Coronary artery (tissue), 2 donors: ENCODE results near the gene IRF7.
"Not testable (repeated sequence)": the region's sequence is repeated elsewhere in the genome, so short reads cannot be mapped to it uniquely, and the experiment has no call there.

ENCODE experiments used
- DNase-seq: peaks from one replicate; pipeline ENCODE4 v3.0.0-alpha.2; 2017; ENCODE audit warnings: low spot score
- H3K27ac ChIP-seq, 2 donors: fragments of 200-600 bp; sonication (generic); one replicate each; pipeline ENCODE4 v1.5.1; 2016 to 2019
- H3K4me3 ChIP-seq: fragments of 200-600 bp; sonication (generic); 2 replicates; pipeline ENCODE4 v1.5.1; 2016; ENCODE audit warnings: mild to moderate bottlenecking, moderate library complexity
- CTCF ChIP-seq: fragments of 200-600 bp; sonication (generic); IDR thresholded peaks from one replicate; pipeline ENCODE4 v1.5.1; 2019; ENCODE audit warnings: antibody characterized with exemption

The IRF7 gene

GRCh38 chr11:578276-579035 lies 37.3 kb downstream of the IRF7 start:
- Histone ChIP-seq H3K4me3 (peak overlapping the region; percentile 85), H3K27ac (no peak overlapping the region)
- no peak for TF ChIP-seq CTCF
- DNase-seq = no peak

GRCh38 chr11:577611-577894 lies 38.2 kb downstream of the IRF7 start:
- TF ChIP-seq CTCF = no peak
- DNase-seq = no peak
- Histone ChIP-seq H3K4me3 (peak overlapping the region; percentile 85), H3K27ac (no peak overlapping the region)

- Histone ChIP-seq H3K27ac (peak overlapping the region; percentile 36 to 93), H3K4me3 (peak overlapping the region; percentile 85)
- no peak for TF ChIP-seq CTCF
- DNase-seq = no peak
These were observed 38.7 kb downstream of the IRF7 start for GRCh38 chr11:576811-577610.

- no peak for TF ChIP-seq CTCF
- Histone ChIP-seq H3K4me3 (peak within 1 kb of the TSS; percentile 85), H3K27ac (peak within 1 kb of the TSS; percentile 57 to 93)
- peak; percentile 97 for DNase-seq
These were observed 39.6 kb downstream of the IRF7 start, which contains the start of gene PHRF1 for GRCh38 chr11:575996-576768. Gene PHRF1 (plus strand): TSS chr11:576470. CDS start chr11:581513, 5,043 bp downstream.

GRCh38 chr11:575313-575995 lies 40.3 kb downstream of the IRF7 start:
- H3K27ac ChIP-seq = peak overlapping the region in 1 of 2 donors; percentile 74
- peak overlapping the region; percentile 85 for H3K4me3 ChIP-seq
- TF ChIP-seq CTCF = no peak
- no peak for DNase-seq

GRCh38 chr11:574632-575312 lies 41.0 kb downstream of the IRF7 start:
- no peak for TF ChIP-seq CTCF
- no peak for DNase-seq
- Histone ChIP-seq H3K27ac (no peak overlapping the region), H3K4me3 (peak overlapping the region; percentile 85)

GRCh38 chr11:574031-574570 lies 41.6 kb downstream of the IRF7 start:
- not testable (repeated sequence) for DNase-seq, H3K4me3 ChIP-seq
- H3K27ac ChIP-seq = peak overlapping the region in 1 of 2 donors; percentile 1
